IMR-90 (cell line): Measurements from ENCODE around the gene TRIO. TPM values are rescaled to one million over a fixed set of nuclear protein-coding genes. Genes with fewer than 3 reads are reported as not detected.

Experiments used
- ATAC-seq: fragments of 200-7000 bp; cut with Tn5 transposase; 2 replicates; pipeline ENCODE4 v1.9.1; 2020; ENCODE audit warnings: low read depth, mild to moderate bottlenecking, moderate library complexity
- BruUV-seq: library from RNA; stranded (reverse); fragments of 400-500 nt; replicated peaks from 2 replicates; lab custom pipeline; 2021; lab: Mats Ljungman, UMichigan
- CTCF ChIA-PET: fragments of 300-600 bp; formaldehyde crosslinking; extraction: SDS; loops from one replicate; lab custom pipeline; 2021; ENCODE audit warnings: antibody characterized with exemption; lab: Yijun Ruan, JAX
- POLR2A ChIA-PET: fragments of 300-600 bp; sonication (Branson Sonifier 250); formaldehyde crosslinking; loops from one replicate; lab custom pipeline; 2022; ENCODE audit warnings: antibody characterized with exemption; ENCODE audit not compliant: unreplicated experiment; lab: Charles Lee
- DNase-seq: peaks from one replicate; pipeline ENCODE4 v3.0.0; 2013
- H2AFZ ChIP-seq: replicated peaks from 2 replicates; pipeline ENCODE3; 2013; ENCODE audit warnings: low read length, mild to moderate bottlenecking; ENCODE audit not compliant: poor library complexity
- H2AK5ac ChIP-seq: 2 replicates; pipeline ENCODE4 v1.6.1; 2013; ENCODE audit warnings: low read depth, low read length, inconsistent platforms
- H2AK9ac ChIP-seq: replicated peaks from 2 replicates; pipeline ENCODE3; 2013; ENCODE audit warnings: mild to moderate bottlenecking, low read depth, low read length, moderate library complexity; ENCODE audit not compliant: poor library complexity
- H2BK120ac ChIP-seq: 2 replicates; pipeline ENCODE4 v1.6.1; 2013; ENCODE audit warnings: low read depth, low read length, inconsistent platforms
- H2BK15ac ChIP-seq: 3 replicates; pipeline ENCODE4 v1.6.1; 2013; ENCODE audit warnings: low read depth, low read length, inconsistent platforms
- H2BK20ac ChIP-seq: 2 replicates; pipeline ENCODE4 v1.6.1; 2013; ENCODE audit warnings: low read depth, mild to moderate bottlenecking, inconsistent platforms, low read length, moderate library complexity
- H2BK5ac ChIP-seq: 2 replicates; pipeline ENCODE4 v1.6.1; 2013; ENCODE audit warnings: mild to moderate bottlenecking, low read depth, low read length, inconsistent platforms; ENCODE audit not compliant: poor library complexity, severe bottlenecking
- H3K14ac ChIP-seq: replicated peaks from 2 replicates; pipeline ENCODE4 v1.6.1; 2013; ENCODE audit warnings: low read depth, low read length, inconsistent platforms
- H3K18ac ChIP-seq: 2 replicates; pipeline ENCODE4 v1.6.1; 2013; ENCODE audit warnings: low read depth, low read length, control low read depth
- H3K23ac ChIP-seq: 2 replicates; pipeline ENCODE4 v1.6.1; 2013; ENCODE audit warnings: low read depth, low read length, inconsistent platforms
- H3K27ac ChIP-seq: 2 replicates; pipeline ENCODE4 v1.5.1; 2013; ENCODE audit warnings: mild to moderate bottlenecking, control low read depth, low read length; ENCODE audit not compliant: insufficient read depth
- H3K27me3 ChIP-seq: 2 replicates; pipeline ENCODE4 v1.6.1; 2013; ENCODE audit warnings: low read length; ENCODE audit not compliant: control insufficient read depth, insufficient read depth
- H3K36me3 ChIP-seq: 2 replicates; pipeline ENCODE4 v1.6.1; 2013; ENCODE audit warnings: low read length, mixed read lengths; ENCODE audit not compliant: control insufficient read depth, insufficient read depth
- H3K4ac ChIP-seq: 2 replicates; pipeline ENCODE4 v1.6.1; 2013; ENCODE audit warnings: low read depth, low read length, inconsistent platforms
- H3K4me1 ChIP-seq: 2 replicates; pipeline ENCODE4 v1.6.1; 2013; ENCODE audit warnings: low read length, mixed read lengths; ENCODE audit not compliant: control insufficient read depth, insufficient read depth
- H3K4me2 ChIP-seq: 2 replicates; pipeline ENCODE4 v1.6.1; 2013; ENCODE audit warnings: low read depth, mild to moderate bottlenecking, control low read depth, low read length, moderate library complexity
- H3K4me3 ChIP-seq: 2 replicates; pipeline ENCODE4 v1.5.1; 2013; ENCODE audit warnings: low read depth, mild to moderate bottlenecking, control low read depth, low read length, moderate library complexity; ENCODE audit not compliant: insufficient read depth
- H3K56ac ChIP-seq: 2 replicates; pipeline ENCODE4 v1.6.1; 2013; ENCODE audit warnings: low read length, inconsistent platforms; ENCODE audit not compliant: insufficient read depth; ENCODE audit errors: extremely low read depth
- H3K79me1 ChIP-seq, 2 experiments: 2 replicates each; pipeline ENCODE4 v1.6.1; 2013; ENCODE audit warnings: low read length in 2 of 2, inconsistent platforms in 1 of 2, low read depth in 1 of 2
- H3K9ac ChIP-seq: 2 replicates; pipeline ENCODE4 v1.6.1; 2013; ENCODE audit warnings: low read depth, low read length, control low read depth
- H3K9me1 ChIP-seq: 2 replicates; pipeline ENCODE4 v1.6.1; 2013; ENCODE audit warnings: low read length, inconsistent platforms; ENCODE audit not compliant: insufficient read depth
- H3K9me3 ChIP-seq: 2 replicates; pipeline ENCODE4 v1.6.1; 2013; ENCODE audit warnings: low read length; ENCODE audit not compliant: control insufficient read depth, insufficient read depth
- H4K20me1 ChIP-seq: 2 replicates; pipeline ENCODE4 v1.6.1; 2013; ENCODE audit warnings: low read length, inconsistent platforms; ENCODE audit not compliant: insufficient read depth
- H4K5ac ChIP-seq: 2 replicates; pipeline ENCODE4 v1.6.1; 2013; ENCODE audit warnings: mild to moderate bottlenecking, low read depth, low read length, control low read depth
- H4K8ac ChIP-seq, 2 experiments: 2 replicates each; pipeline ENCODE4 v1.6.1; 2013; ENCODE audit warnings: low read depth in 2 of 2, low read length in 2 of 2, control low read depth in 1 of 2, inconsistent platforms in 1 of 2
- H4K91ac ChIP-seq: 2 replicates; pipeline ENCODE4 v1.6.1; 2013; ENCODE audit warnings: low read depth, low read length, inconsistent platforms; ENCODE audit not compliant: insufficient read depth
- CEBPB ChIP-seq: IDR thresholded peaks from 2 replicates; pipeline ENCODE4 v1.6.1; 2012; ENCODE audit warnings: low read depth, low read length, improper control_type of control experiment
- CHD1 ChIP-seq: IDR thresholded peaks from 2 replicates; pipeline ENCODE4 v1.6.1; 2012; ENCODE audit warnings: low read depth, low read length, improper control_type of control experiment
- WGBS, 2 experiments: methylation state at CpG; one replicate each; pipeline versions ENCODE4 v1.1.5 to v1.1.7; 2013; ENCODE audit warnings: missing lambda C conversion rate in 2 of 2; ENCODE audit not compliant: insufficient read length in 1 of 2; ENCODE audit errors: extremely low coverage in 2 of 2; 5-methylcytosine and 5-hydroxymethylcytosine counted together
- dilution Hi-C: fragments of 300-500 bp; cut with HindIII; formaldehyde crosslinking; loops from one replicate; pipeline ENCODE4 v1.14.3; 2018; ENCODE audit warnings: low sequenced_read_pairs; ENCODE audit not compliant: unreplicated experiment
- in situ Hi-C: fragments of 300-500 bp; cut with MboI; formaldehyde crosslinking; loops from 3 replicates; pipeline ENCODE4 v1.14.3; 2019; ENCODE audit warnings: low sequenced_read_pairs, inconsistent platforms, mixed read lengths
- intact Hi-C: fragments of 100-400 bp; cut with micrococcal nuclease; formaldehyde crosslinking; loops from 2 replicates; pipeline ENCODE4 v1.10.0; 2022
- polyA plus RNA-seq, 3 experiments: library from polyadenylated mRNA; depleted of rRNA; stranded (reverse); fragments of >200 nt; gene quantifications; 2 replicates each; pipeline ENCODE4 v1.2.3, GENCODE V29; 2012; ENCODE audit warnings: low replicate concordance in 1 of 3
- total RNA-seq: library from RNA; depleted of rRNA; stranded (reverse); fragments of >200 nt; gene quantifications from 2 replicates; pipeline ENCODE4 v1.2.3, GENCODE V29; 2012
- TF ChIP-seq, protein P1 (sequence below): fragments of 150-350 bp; IDR thresholded peaks from 2 replicates; pipeline ENCODE4 v1.6.1; 2016; ENCODE audit warnings: low read depth, mild to moderate bottlenecking, low read length, moderate library complexity, borderline replicate concordance

Gene TRIO
- total and polyA plus RNA-seq, 2 of the 4 experiments (the other 2 are of a cell fraction) = 206 to 522 TPM

DNA sequence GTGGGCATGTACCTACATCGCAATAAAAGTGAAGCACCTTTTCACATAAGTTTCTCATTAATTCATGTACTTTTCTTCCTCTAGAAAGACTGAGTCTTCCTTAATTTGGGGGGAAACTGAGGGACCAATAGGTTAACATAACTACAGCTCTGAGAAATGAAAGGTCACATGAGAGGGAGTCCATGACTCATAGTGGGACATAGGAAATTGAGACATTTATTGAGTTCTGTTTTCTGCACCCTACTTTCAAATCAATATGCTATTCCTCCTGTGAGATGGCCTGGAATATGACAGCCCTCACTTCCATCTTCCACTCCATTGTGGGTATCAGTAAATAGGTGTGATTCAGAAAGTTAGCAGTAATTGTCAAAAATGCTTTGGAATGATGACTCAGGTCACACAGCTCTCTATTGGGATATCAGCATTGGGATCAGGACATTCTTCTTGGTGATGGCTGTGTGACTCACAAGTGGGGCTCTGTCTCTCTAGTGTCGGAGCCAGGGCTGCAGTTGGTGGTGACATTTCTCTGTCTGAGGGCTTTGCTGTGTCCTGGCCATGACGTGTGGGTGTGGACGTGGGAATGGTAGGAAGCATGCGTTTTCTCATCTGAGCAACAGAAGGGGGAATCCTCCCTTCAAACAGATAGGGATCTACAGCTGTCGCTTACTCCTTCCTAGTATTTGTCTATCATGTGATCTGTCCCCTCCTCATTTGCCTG, 125.0 kb downstream of the TRIO start (continued):
- TF ChIP-seq CHD1 = no peak; the same call in 1 of the 2 replicates
- TF ChIP-seq CEBPB = peak; percentile 35; the same call in 1 of the 2 replicates

GRCh38 chr5:14268738-14269137, 125.6 kb downstream of the TRIO start:
- Histone ChIP-seq H3K4ac (peak overlapping the region; percentile 97), H4K20me1 (peaks cover 55% of the 10 kb centered on the region; the same call in 1 of the 2 replicates), H2AFZ (no peak overlapping the region), H3K4me3 (no peak overlapping the region), H2AK5ac (peak overlapping the region; percentile 96), H2BK20ac (peak overlapping the region; percentile 91), H3K9me1 (peaks cover 18% of the 10 kb centered on the region), H3K79me1 (peaks cover 0 to 36% of the 10 kb centered on the region in 2 experiments; a peak in 2 of 4 replicates), H3K27me3 (no peaks in the 10 kb centered on the region), H4K91ac (peak overlapping the region; percentile 97), H4K8ac (peak overlapping the region; percentile 65 to 92), H3K18ac (peak overlapping the region; percentile 73), H3K27ac (peak overlapping the region; percentile 76), H3K9me3 (no peaks in the 10 kb centered on the region), H2BK5ac (peak overlapping the region; percentile 97), H3K4me2 (peak overlapping the region; percentile 32; the same call in 1 of the 2 replicates), H3K4me1 (peaks cover 36% of the 10 kb centered on the region), H3K9ac (peak overlapping the region; percentile 59; the same call in 1 of the 2 replicates), H3K23ac (peak overlapping the region; percentile 92), H2BK15ac (peak overlapping the region; percentile 58; the same call in 2 of the 3 replicates), H2AK9ac (peak overlapping the region; percentile 71), H3K36me3 (peaks cover 12% of the 10 kb centered on the region), H3K14ac (peak overlapping the region; percentile 98), H4K5ac (peak overlapping the region; percentile 48), H3K56ac (peak overlapping the region; percentile 93), H2BK120ac (peak overlapping the region; percentile 96)
- 65% methylated on average over 4 of the region's 5 CpGs; no CpG with 5 or more reads in 1 of the 2 experiments for WGBS, 2 experiments
- ChIA-PET CTCF (interaction anchor here (0.6 kb wide), 1 partner anchor 13 kb away, joined by 3 read pairs; no protein-coding TSS in a partner anchor), POLR2A (no interaction called here)
- peak; percentile 17; the same call in 1 of the 2 replicates for TF ChIP-seq CHD1
- TF ChIP-seq, protein P1, sequence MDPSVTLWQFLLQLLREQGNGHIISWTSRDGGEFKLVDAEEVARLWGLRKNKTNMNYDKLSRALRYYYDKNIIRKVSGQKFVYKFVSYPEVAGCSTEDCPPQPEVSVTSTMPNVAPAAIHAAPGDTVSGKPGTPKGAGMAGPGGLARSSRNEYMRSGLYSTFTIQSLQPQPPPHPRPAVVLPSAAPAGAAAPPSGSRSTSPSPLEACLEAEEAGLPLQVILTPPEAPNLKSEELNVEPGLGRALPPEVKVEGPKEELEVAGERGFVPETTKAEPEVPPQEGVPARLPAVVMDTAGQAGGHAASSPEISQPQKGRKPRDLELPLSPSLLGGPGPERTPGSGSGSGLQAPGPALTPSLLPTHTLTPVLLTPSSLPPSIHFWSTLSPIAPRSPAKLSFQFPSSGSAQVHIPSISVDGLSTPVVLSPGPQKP = no peak
- DNase-seq (peak; percentile 50), ATAC-seq (no peak)
- dilution Hi-C loops = no loop called here
- in situ Hi-C loops = no loop called here
- intact Hi-C loops = no loop called here
- BruUV-seq = no TSS peak
